ENCODE measurements around the gene SLC26A1.

The SLC26A1 gene

DNA sequence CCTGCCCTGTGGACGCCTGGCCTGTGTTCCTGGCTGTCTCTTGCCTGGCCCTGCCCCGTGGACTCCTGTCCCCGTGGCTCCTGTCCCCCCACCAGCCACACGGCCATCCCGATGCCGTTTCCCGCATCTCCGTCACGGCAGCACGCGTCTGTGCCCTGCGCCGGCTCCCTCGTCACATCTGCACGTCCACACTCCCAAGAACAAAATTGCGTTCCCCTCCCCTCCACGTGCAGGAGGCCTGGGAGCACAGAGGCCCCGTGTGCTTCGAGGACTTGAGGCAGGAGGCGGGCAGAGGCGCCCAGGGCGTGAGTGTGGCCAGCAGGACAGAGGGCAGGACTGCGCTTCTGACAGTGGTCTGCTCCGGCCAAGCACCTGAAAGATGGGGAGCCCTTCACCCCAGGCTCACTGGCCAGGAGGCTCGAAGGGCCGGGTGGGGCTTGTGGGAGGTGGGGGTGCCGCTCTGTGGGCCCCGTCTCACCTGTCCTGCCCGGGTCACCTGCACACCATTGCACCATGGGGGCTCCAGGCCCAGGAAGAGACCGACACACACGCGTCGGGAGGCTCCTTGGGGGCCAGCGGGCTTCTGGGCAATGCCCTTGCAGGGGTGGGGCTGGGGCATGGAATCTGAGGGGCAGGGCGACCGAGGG is 35.5 kb upstream of the SLC26A1 start:
- FAIRE-seq = no peak

DNA sequence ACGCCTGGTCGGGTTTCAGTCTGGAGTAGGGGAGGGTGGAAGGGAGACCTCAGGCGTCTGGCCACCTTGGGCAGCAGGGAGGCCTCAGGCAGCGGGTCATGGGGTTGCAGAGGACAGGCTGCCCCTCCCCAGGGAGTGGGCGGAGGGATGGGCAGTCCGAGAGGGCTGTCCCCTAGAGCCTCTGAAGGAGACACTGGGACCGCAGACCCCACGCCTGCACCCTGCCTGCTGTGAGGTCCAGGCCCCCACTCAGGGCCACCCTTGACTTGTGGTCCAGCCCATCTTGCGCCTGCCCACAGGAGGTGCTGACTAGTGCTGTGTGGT is 34.7 kb upstream of the SLC26A1 start:
- no peak for FAIRE-seq

DNA sequence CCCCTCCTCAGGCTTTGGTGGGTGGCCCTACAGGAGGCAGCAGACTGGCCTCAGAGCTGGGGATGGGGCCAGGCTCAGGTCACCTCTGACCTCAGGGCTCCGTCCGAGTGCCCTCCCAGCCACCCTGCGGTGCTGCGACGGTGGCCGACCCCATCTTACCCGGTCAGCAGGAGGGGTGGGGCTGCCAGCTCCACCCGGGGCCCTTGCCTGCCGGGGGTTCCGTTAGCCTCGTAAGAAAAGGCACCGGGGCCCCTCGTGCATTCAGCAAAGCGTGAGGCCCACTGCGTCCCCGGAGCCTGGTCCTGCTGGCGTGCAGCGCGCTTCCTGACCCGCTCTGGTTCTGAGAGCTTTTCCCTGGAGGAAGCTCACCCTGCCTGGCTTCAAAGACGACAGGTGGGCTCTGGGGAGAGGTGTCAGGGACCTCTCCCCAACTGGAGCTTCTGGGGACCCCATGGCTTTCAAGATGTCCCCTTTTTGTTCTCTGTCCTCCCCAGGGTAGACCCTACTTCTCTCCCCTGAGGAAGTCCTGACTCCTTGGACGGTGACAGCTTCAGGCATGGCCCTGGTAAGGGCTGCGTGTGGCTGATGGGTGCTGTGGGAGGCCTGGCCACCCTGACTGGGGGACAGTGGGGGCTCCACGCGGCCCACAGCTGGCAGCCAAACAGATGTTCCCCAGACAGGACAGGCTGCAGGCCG is 34.2 kb upstream of the SLC26A1 start:
- FAIRE-seq = no peak

DNA sequence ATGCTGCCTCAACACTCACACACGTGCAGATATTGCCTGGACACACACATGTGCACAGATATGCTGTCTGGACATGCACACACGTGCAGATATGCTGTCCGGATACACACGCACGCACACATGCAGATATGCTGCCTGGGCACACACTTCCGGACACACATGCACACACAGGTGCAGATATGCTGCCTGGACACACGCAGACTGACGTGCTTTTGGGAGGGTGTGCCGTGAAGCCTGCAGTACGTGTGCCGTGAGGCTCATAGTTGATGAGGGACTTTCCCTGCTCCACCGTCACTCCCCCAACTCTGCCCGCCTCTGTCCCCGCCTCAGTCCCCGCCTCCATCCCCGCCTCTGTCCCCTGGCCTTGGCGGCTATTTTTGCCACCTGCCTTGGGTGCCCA is 32.9 kb upstream of the SLC26A1 start:
- no peak for FAIRE-seq

DNA sequence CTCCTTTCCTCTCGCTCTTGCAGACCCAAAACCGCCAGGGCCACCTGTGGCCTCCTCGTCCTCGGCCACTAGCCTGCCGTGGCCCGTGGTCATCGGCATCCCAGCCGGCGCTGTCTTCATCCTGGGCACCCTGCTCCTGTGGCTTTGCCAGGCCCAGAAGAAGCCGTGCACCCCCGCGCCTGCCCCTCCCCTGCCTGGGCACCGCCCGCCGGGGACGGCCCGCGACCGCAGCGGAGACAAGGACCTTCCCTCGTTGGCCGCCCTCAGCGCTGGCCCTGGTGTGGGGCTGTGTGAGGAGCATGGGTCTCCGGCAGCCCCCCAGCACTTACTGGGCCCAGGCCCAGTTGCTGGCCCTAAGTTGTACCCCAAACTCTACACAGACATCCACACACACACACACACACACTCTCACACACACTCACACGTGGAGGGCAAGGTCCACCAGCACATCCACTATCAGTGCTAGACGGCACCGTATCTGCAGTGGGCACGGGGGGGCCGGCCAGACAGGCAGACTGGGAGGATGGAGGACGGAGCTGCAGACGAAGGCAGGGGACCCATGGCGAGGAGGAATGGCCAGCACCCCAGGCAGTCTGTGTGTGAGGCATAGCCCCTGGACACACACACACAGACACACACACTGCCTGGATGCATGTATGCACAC is 31.8 kb upstream of the SLC26A1 start:
- FAIRE-seq = no peak

DNA sequence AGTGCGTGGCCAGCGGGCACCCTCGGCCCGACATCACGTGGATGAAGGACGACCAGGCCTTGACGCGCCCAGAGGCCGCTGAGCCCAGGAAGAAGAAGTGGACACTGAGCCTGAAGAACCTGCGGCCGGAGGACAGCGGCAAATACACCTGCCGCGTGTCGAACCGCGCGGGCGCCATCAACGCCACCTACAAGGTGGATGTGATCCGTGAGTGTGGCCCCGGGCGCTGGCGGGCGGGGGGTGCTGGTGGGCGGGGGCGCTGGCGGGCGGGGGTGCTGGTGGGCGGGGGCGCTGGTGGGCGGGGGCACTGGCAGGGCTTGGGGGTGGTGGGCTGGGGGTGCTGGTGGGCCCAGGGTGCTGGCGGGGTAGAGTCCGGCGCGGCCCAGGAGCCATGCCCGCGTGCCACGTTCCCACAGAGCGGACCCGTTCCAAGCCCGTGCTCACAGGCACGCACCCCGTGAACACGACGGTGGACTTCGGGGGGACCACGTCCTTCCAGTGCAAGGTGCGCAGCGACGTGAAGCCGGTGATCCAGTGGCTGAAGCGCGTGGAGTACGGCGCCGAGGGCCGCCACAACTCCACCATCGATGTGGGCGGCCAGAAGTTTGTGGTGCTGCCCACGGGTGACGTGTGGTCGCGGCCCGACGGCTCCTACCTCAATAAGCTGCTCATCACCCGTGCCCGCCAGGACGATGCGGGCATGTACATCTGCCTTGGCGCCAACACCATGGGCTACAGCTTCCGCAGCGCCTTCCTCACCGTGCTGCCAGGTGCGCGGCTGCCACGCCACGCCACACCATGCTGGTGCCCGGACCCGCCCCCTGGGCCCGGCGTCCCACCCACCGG is 30.9 kb upstream of the SLC26A1 start:
- no peak for FAIRE-seq

DNA sequence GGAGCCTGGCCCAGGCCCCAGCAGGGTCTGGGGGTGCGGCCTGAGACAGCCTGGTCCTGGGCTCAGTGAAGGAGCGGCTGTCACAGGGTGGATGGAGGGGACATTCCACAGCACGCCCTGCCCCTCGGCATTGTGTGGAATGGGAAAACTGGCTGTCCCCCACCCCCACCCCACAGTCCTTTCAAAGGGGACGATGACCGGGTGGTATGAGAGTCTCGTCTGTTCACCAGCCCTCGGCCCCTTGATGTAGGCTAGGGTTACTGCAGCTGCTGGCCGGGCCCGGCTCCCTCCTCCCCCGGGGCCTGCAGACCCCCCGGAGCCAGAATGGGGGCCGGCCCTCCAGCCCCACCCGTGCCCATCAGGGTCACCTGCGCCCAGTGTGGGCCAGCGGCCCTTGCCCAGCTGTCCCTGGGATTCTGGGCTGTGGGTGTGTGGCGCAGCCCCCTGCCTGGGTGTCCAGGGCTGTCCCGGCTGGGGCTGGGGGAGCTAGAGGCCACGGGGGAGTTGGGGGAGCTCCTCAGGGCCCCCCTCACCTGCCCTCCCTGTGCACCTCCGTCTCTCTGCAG is 30.0 kb upstream of the SLC26A1 start:
- no peak for FAIRE-seq

DNA sequence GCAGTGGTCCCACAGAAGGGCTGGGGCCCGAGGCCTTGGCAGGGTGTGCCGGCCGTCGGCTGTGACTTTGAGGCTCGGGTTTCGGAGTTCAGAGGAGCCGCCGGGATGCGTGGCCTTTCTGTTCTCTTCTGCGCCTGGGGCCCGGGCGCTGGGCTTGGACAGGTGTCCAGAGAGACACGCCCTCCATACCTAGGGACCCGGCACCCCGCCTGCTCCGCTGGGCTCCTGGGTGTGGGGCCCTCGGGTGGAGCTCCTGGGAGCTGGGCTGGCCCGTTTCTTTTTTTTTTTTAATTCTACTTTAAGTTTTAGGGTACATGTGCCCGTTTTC is 29.5 kb upstream of the SLC26A1 start:
- no peak for FAIRE-seq

DNA sequence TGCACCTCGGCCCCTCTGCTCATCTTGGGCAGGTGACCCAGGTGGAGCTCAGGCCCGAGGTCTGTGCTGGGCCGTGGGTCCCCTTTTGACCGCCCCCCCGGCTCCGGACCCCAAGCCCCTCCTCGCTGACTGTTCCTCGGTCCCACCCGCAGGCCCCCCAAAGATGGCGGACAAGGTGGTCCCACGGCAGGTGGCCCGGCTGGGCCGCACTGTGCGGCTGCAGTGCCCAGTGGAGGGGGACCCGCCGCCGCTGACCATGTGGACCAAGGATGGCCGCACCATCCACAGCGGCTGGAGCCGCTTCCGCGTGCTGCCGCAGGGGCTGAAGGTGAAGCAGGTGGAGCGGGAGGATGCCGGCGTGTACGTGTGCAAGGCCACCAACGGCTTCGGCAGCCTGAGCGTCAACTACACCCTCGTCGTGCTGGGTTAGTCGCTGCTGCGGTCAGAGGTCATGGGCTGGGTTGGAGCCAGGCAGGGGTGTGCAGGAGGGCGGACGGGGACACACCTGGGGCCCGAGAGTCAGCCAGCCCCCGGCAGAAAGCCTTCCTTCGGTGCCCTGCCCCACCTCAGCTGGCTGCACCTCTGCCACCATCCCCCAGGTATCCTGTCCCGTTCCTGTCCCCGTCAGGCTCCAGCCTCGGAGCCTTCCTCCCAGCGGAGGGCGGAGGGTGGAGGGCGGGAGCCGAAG is 29.0 kb upstream of the SLC26A1 start:
- no peak for FAIRE-seq

DNA sequence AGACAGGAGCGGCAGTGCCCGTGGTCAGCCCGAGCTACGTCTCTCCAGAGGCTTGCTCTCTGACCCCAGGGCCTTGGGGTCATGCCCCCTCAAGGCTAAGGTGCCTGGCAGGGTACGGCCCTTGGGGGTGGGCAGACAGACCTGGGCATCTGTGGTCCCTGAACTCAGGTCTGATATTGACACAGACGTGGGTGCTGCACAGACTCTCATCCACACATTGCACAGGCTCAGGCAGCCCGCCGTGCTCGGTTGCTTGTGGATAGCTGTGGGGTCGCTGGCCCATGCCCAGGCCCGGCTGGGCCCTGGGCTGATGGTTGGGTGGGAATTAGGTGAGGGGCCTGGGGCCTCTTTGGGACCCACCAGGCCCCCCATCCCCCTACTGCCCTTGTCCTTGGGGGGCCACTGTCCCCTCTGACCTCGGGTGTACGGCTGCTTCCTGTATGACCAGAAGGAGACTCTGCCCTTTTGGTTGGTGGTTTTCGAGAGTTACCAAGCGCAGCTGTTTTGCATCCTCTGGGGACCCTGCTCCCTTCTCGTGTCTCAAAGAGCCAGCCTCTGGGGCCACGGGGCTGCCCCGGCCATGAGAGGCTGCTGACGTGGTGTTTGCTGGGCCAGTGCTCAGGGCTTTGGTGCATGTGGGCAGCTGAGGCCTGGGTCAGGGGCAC is 28.3 kb upstream of the SLC26A1 start:
- no peak for FAIRE-seq

DNA sequence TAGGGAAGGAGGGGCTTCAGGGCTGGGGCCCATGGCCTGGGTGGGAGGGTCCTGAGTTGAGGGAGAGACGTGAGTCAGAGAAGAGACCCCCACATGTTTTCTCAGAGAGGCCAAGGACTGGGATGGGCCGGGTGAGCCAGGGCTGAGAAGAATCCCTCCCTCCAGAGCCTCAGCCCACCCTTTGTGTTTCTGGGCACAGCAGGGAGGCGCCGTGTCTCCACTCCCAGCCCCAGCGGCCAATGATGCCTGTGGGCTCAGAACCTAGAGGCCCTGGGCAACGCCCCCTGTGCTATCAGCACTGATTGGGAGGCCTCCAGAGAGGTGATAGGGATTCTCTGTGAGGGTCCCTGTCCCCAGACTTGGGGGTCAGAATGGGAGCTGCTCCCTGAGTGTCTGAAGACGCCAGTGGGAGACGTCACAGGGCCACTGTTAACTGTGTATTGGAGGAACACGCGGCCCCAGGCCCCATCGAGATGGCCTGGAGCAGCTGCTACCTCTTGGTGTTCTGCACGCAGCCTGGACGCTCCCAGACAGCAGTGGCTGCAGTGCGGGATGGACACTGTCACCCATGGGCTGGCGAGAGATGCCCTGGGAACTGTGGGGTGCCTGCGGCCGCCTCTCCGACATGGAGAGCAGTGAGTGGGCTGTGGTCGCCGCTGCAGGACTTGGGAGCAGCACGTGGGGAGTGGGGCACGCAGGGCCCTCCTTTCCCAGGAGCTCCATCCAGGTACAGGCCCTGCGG is 26.7 kb upstream of the SLC26A1 start:
- FAIRE-seq = no peak

DNA sequence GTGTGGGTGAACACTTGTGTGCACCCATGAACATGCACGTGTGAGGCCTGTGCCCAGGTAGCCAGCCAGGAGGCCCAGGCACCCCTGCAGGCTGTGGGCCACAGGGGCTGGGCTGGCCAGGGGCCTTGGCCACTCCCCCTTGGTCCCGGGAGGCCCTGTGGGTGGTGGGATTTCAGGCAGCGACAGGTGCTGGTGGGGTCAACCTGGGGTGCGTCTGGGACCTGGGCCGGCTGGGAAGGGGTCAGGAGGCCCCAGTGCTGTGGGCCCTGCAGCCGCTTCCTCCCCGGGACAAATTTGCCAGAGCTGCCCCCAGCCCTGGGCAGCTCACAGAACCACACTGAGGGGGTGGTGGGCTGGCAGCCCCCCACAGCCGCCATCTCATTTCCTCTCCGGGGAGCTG is 26.1 kb upstream of the SLC26A1 start:
- no peak for FAIRE-seq

DNA sequence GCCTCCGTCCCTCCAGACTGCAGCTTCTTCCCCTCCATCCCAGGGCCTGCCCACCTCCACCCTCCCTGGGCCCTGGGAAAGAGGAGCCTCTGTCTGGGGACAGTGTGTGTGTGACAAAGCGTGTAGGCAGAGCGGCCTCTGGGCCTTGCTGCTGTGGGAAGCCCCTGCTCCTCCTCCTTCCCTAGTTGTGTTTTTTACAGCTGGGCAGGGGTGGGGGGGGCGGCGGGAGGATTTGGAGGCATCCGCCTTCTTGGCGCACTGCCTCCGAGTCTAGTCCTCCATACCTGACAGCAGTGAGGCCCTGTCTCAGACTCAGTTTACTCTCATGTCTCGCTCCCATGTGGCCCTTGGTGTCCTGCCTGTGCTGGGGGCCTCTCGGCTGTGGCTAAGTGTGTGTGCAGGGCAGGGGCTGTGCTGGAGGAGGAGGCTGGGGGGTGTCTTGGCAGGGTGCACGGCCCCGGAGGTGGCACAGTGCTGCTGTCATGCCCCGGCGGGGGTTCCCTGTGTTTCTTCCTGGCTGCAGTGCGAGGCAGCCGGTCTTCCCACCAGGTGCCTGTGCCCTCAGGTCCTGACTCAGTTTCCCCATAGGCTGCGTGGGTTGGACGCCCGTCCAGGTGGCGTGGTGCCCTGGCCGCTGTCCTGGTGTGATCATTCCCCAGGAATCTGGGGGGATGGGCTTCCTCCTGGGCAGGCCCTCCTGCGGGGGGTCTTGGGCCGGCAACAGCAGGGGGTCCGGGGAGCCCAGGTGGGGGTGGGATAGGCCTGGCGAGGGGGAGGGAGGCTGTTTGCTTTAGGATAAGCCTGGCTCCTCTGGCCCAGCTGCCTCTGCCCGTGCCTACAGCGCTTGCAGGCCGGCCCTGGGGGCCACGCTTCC is 25.2 kb upstream of the SLC26A1 start:
- FAIRE-seq = no peak

DNA sequence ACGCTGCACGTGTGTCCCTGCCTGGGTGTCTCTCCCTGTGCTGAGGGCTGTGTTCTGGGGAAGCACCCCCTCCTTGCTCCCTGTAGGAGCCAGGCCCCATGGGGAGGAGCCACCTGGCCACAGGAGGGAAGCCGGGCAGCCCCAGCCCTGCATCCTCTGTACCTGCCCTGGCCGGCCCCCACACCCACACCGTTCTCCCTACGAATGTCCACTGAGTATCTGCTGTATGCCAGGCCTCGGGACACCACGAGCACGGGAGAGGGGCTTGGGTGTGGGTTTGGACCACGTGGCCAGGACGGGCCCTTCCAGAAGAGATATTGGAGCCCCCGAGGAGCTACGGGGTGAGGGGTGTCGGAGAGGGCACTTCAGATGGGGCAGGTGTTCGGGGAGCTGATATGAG is 24.5 kb upstream of the SLC26A1 start:
- FAIRE-seq = no peak

DNA sequence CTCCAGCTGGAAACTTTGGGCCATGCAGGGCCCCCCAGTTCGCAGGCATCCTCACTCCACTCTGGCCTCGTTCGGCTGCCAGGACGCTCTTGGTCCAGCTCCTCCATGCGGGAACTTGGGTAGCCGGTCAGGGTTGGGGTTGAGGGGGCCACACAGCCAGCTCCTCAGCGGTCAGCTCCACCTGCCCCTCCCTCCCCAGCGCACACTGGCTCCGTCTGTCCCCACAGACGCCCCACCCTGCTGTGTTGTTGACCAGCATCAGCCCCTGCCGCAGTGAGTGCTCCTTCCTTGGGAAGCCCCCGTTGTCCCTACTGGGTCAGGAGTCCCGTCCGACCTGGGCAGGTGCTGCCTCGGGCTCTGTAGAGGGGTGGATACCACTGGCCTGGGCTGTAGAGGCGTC is 24.0 kb upstream of the SLC26A1 start:
- FAIRE-seq = no peak

DNA sequence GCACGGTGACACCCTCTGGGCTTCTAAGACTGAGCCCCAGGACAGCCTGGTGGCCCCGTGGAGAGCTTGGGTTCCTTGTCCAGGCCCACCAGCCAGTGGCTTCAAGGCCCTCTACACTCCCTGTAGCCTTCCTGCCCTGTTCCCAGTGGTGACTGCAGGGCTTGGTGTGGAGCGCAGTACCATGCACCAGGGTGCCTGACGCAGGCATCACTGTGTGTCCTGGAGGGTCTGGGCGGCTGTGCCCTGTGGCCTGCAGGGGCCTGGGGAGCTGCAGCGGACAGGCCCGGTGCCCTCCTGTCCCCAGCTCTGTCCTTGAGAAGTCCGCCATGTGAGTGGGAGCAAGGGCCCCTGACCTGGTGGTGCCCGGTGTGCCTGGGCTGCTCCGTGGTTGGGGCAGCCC is 22.5 kb upstream of the SLC26A1 start:
- FAIRE-seq = no peak

DNA sequence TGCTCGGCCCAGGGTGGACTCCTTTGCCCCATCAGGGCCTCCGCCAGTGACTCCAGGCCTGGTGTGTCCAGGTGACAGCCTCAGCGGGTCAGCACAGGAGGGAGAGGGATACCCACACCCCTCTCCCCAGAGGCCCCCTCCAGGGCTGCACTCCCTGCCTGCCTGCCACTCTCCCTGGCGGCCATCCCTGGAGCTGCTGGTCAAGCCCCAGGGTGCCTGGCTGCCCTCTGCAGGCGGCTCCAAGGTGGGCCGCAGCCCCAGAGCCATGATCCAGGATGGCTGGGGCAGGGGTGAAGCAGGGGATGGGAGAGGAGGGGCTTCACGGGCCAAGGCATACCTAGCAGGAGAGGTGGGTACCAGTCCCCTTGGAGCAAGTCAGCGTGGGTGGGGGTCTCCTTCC is 22.0 kb upstream of the SLC26A1 start:
- FAIRE-seq = no peak

DNA sequence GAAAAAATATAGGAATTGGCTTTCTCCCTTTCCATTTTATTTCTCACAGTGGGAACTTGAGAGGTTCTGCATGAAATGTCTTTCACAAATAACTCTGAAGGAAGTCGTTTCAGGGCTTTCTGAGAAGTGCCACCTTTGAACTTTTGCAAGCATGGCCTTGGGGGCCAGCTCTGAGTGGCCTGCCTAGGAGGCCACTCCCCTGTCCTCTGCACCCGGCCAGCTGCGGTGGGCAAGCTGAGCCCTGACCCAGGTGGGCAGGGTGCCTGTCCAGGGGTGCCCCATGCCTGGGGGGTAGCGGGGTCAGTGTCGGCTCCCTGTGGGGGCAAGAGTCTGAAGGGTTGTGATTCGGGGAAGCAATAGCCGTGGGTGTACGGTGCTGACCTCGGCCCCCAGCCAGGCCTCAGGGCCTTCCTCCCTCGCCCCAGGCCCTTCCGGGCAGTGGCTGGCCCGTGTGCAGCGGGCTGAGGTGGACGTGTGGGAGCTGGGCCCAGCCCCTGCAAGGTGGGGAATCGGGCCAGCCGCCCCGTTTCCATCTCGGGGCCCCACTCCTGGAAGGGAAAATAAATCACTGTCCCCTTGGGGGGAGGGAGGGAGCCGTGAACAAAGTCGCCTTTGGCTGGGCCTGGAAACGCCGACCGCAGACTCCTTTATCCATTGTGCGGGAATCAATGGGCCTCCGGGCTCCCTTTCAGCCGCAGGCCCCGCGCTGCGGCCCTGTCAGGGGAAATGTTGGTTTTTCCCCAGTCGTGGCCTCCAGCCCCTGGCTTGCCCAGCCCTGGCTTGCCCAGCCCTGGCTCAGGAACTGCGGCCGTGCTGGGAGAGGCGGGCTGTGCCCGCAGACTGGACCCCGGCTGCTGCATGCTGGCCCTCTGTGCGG is 21.3 kb upstream of the SLC26A1 start:
- FAIRE-seq = no peak

Measured in G401.6 (cell line).